Neural progenitor cell (in vitro differentiated cells): ENCODE data around the gene ANO8. TPM values are rescaled to one million over a fixed set of nuclear protein-coding genes. Genes with fewer than 3 reads are reported as not detected.

Source experiments
- DNase-seq: peaks from one replicate; pipeline ENCODE4 v3.0.0-alpha.2; 2016; ENCODE audit warnings: low spot score
- H2AFZ ChIP-seq: fragments of 200-600 bp; sonication (generic); replicated peaks from 2 replicates; pipeline ENCODE4 v1.6.1; 2016; ENCODE audit warnings: antibody characterized with exemption
- H3F3A ChIP-seq: fragments of 200-600 bp; sonication (generic); 2 replicates; pipeline ENCODE4 v1.6.1; 2016; ENCODE audit warnings: antibody characterized with exemption, low read depth
- H3K27ac ChIP-seq: fragments of 200-600 bp; sonication (generic); 2 replicates; pipeline ENCODE4 v1.5.1; 2016; ENCODE audit warnings: mild to moderate bottlenecking
- H3K27me3 ChIP-seq: fragments of 200-600 bp; sonication (generic); 2 replicates; pipeline ENCODE4 v1.6.1; 2016; ENCODE audit warnings: mild to moderate bottlenecking, moderate library complexity
- H3K36me3 ChIP-seq: fragments of 200-600 bp; sonication (generic); 2 replicates; pipeline ENCODE4 v1.5.1; 2016
- H3K4me1 ChIP-seq: fragments of 200-600 bp; sonication (generic); 2 replicates; pipeline ENCODE4 v1.6.1; 2016; ENCODE audit warnings: mixed run types
- H3K4me2 ChIP-seq: fragments of 200-600 bp; sonication (generic); 2 replicates; pipeline ENCODE4 v1.6.1; 2016
- H3K4me3 ChIP-seq: fragments of 200-600 bp; sonication (generic); 2 replicates; pipeline ENCODE4 v1.5.1; 2016
- H3K79me2 ChIP-seq: fragments of 200-600 bp; sonication (generic); 2 replicates; pipeline ENCODE4 v1.6.1; 2016; ENCODE audit warnings: low read depth
- H3K9ac ChIP-seq: fragments of 200-600 bp; sonication (generic); 2 replicates; pipeline ENCODE4 v1.6.1; 2016
- H3K9me3 ChIP-seq: fragments of 200-600 bp; sonication (generic); 2 replicates; pipeline ENCODE4 v1.5.1; 2016; ENCODE audit warnings: low read depth
- H4K20me1 ChIP-seq: fragments of 200-600 bp; sonication (generic); 2 replicates; pipeline ENCODE4 v1.6.1; 2016; ENCODE audit warnings: low read depth
- H3K27ac Mint-ChIP-seq: 3 replicates; pipeline ENCODE4 v1.8.0; 2021; ENCODE audit warnings: mixed read lengths
- H3K27me3 Mint-ChIP-seq: 2 replicates; pipeline ENCODE4 v1.8.0; 2022; ENCODE audit warnings: low read depth, mild to moderate bottlenecking, inconsistent platforms, moderate library complexity, mixed read lengths; ENCODE audit not compliant: insufficient read depth
- H3K36me3 Mint-ChIP-seq: 3 replicates; pipeline ENCODE4 v1.8.0; 2021; ENCODE audit warnings: mixed read lengths
- H3K4me1 Mint-ChIP-seq: 3 replicates; pipeline ENCODE4 v1.8.0; 2021; ENCODE audit warnings: mixed read lengths
- H3K4me3 Mint-ChIP-seq: 3 replicates; pipeline ENCODE4 v1.8.0; 2021; ENCODE audit warnings: mild to moderate bottlenecking, moderate library complexity, mixed read lengths
- H3K9me3 Mint-ChIP-seq: 3 replicates; pipeline ENCODE4 v1.8.0; 2020; ENCODE audit warnings: mixed read lengths
- EZH2 ChIP-seq: fragments of 200-600 bp; sonication (generic); IDR thresholded peaks from 2 replicates; pipeline ENCODE4 v1.6.1; 2017; ENCODE audit warnings: antibody characterized with exemption, mild to moderate bottlenecking, moderate library complexity
- EZH2phosphoT487 ChIP-seq: fragments of 200-600 bp; sonication (generic); IDR thresholded peaks from 2 replicates; pipeline ENCODE4 v1.6.1; 2017; ENCODE audit warnings: antibody characterized with exemption
- total RNA-seq: library from RNA; depleted of rRNA; stranded (reverse); fragments of >200 nt; gene quantifications from 2 replicates; pipeline ENCODE4 v1.2.3, GENCODE V29; 2015; ENCODE audit warnings: low replicate concordance
- TF ChIP-seq, protein P1 (sequence below): fragments of 200-600 bp; sonication (generic); IDR thresholded peaks from 2 replicates; pipeline ENCODE4 v1.5.1; 2017; ENCODE audit warnings: antibody characterized with exemption, mild to moderate bottlenecking

ANO8 gene
- total RNA-seq, 1 donor from 2014 or later = 11.4 TPM

DNA sequence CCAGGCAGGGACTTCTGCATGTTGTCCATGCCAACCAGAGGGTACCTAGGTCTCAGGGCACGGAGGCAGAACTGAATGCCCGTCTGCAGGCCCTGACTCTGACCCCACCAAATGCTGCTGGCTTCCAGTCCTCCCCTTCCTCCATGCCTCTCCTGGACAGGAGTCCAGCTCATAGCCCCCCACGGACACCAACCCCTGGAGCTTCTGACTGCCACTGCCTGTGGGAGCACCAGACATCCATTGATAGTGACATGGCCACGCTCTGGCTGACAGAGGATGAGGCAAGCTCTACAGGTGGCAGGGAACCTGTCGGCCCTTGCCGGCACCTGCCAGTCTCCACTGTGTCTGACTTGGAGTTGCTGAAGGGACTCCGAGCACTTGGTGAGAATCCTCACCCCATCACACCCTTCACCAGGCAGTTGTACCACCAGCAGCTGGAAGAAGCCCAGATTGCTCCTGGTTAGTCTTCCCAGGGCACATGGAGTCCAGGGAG is 51.1 kb downstream of the ANO8 start:
- Histone ChIP-seq H3K9me3 (no peaks in the 10 kb centered on the region), H3K4me1 (no peaks in the 10 kb centered on the region), H3K36me3 (no peaks in the 10 kb centered on the region), H3K79me2 (no peaks in the 10 kb centered on the region), H3F3A (peaks cover 31% of the 10 kb centered on the region), H3K9ac (no peak overlapping the region), H3K27ac (no peak overlapping the region), H4K20me1 (no peaks in the 10 kb centered on the region), H3K4me2 (no peak overlapping the region), H3K4me3 (no peak overlapping the region), H3K27me3 (peaks cover 18% of the 10 kb centered on the region), H2AFZ (no peak overlapping the region)
- Mint-ChIP-seq H3K27me3 (peaks cover 7% of the 10 kb centered on the region), H3K36me3 (peaks cover 2% of the 10 kb centered on the region), H3K4me1 (peaks cover 5% of the 10 kb centered on the region), H3K4me3 (peak overlapping the region; percentile 38), H3K27ac (peak overlapping the region; percentile 69), H3K9me3 (no peaks in the 10 kb centered on the region)
- TF ChIP-seq EZH2phosphoT487 (no peak), EZH2 (no peak)
- TF ChIP-seq, protein P1, sequence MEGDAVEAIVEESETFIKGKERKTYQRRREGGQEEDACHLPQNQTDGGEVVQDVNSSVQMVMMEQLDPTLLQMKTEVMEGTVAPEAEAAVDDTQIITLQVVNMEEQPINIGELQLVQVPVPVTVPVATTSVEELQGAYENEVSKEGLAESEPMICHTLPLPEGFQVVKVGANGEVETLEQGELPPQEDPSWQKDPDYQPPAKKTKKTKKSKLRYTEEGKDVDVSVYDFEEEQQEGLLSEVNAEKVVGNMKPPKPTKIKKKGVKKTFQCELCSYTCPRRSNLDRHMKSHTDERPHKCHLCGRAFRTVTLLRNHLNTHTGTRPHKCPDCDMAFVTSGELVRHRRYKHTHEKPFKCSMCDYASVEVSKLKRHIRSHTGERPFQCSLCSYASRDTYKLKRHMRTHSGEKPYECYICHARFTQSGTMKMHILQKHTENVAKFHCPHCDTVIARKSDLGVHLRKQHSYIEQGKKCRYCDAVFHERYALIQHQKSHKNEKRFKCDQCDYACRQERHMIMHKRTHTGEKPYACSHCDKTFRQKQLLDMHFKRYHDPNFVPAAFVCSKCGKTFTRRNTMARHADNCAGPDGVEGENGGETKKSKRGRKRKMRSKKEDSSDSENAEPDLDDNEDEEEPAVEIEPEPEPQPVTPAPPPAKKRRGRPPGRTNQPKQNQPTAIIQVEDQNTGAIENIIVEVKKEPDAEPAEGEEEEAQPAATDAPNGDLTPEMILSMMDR = no peak
- no peak for DNase-seq

- Mint-ChIP-seq H3K36me3 (peaks cover 2% of the 10 kb centered on the region), H3K4me1 (peaks cover 5% of the 10 kb centered on the region), H3K27ac (no peak overlapping the region), H3K27me3 (peaks cover 7% of the 10 kb centered on the region), H3K9me3 (no peaks in the 10 kb centered on the region), H3K4me3 (peak overlapping the region; percentile 86)
- Histone ChIP-seq H3K27me3 (peaks cover 18% of the 10 kb centered on the region), H3K79me2 (no peaks in the 10 kb centered on the region), H3K27ac (no peak overlapping the region), H3K36me3 (no peaks in the 10 kb centered on the region), H3K4me2 (peak overlapping the region; percentile 73), H2AFZ (peak overlapping the region; percentile 58), H3K4me1 (no peaks in the 10 kb centered on the region), H3F3A (peaks cover 25% of the 10 kb centered on the region), H3K9me3 (no peaks in the 10 kb centered on the region), H4K20me1 (no peaks in the 10 kb centered on the region), H3K9ac (no peak overlapping the region), H3K4me3 (peak overlapping the region; percentile 40)
- DNase-seq = peak; percentile 93
- peak; percentile 41 for TF ChIP-seq EZH2
- no peak for TF ChIP-seq EZH2phosphoT487
- TF ChIP-seq, protein P1 = peak; percentile 86
Observed at GRCh38 chr19:17282488-17283125, 52.0 kb downstream of the ANO8 start.

DNA sequence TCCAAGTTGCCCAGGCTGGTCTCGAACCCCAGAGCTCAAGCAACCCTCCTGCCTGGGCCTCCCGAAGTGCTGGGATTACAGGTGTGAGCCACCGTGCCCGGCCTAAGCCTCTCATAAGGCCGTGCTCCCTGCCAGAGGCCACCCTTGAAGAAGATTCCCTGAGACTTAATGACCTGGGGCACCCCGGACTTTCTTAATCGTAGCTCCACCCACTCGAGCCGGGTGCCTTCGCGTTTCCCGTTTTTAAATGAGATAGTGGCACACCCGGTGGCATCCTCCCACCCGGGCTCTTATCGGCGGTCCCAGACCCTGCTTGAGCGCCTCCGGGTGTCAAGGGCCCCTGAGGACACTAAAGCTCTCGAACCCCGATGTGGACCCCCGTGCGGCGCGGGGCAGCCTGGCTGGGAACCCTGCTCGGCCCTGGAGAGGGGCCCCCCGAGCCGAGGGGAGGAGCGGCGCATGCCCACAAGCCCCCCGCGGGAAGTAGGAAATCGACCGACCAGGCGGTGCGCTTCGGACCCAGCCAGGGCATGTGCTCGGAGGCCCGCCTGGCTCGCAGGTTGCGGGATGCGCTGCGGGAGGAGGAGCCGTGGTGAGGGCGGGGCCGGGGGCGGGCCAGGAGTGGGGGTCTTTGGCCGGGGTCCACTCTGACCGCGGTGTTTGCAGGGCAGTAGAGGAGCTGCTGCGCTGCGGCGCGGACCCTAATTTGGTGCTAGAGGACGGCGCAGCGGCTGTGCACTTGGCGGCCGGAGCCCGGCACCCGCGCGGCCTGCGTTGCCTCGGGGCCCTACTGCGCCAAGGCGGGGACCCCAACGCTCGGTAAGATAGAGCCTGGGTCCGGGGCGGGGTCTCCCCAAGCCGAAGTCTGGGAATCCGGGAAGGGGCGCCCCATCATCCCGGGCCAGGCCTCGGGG is 53.0 kb downstream of the ANO8 start, which contains the start of gene ANKLE1:
Gene ANKLE1 (plus strand): TSS at position 511 of the 914 bp plus-strand sequence. CDS start 20 bp downstream, at position 531.
- no peak for TF ChIP-seq EZH2phosphoT487
- TF ChIP-seq EZH2 = peak; percentile 45
- Histone ChIP-seq H3K9me3 (no peaks in the 10 kb centered on the region), H3K27me3 (peaks cover 18% of the 10 kb centered on the region), H3K4me3 (peak within 1 kb of the TSS; percentile 40), H2AFZ (peak within 1 kb of the TSS; percentile 58), H4K20me1 (no peaks in the 10 kb centered on the region), H3K36me3 (no peaks in the 10 kb centered on the region), H3K4me2 (peak within 1 kb of the TSS; percentile 73), H3K79me2 (no peaks in the 10 kb centered on the region), H3K9ac (no peak within 1 kb of the TSS), H3K27ac (no peak within 1 kb of the TSS), H3K4me1 (no peaks in the 10 kb centered on the region), H3F3A (peaks cover 25% of the 10 kb centered on the region)
- H3K4me3 Mint-ChIP-seq = peak within 1 kb of the TSS; percentile 86
- peaks cover 5% of the 10 kb centered on the region for H3K4me1 Mint-ChIP-seq
- no peak within 1 kb of the TSS for H3K27ac Mint-ChIP-seq
- DNase-seq = peak; percentile 54
- peaks cover 10% of the 10 kb centered on the region for H3K27me3 Mint-ChIP-seq
- no peaks in the 10 kb centered on the region for H3K9me3 Mint-ChIP-seq
- H3K36me3 Mint-ChIP-seq = peaks cover 5% of the 10 kb centered on the region
